Mesothelial cell of epicardium (in vitro differentiated cells): ENCODE data around the gene CDH26. TPM values are rescaled to one million over a fixed set of nuclear protein-coding genes. Genes with fewer than 3 reads are reported as not detected.
"Not testable (repeated sequence)": the region's sequence is repeated elsewhere in the genome, so short reads cannot be mapped to it uniquely, and the experiment has no call there.

Experiments used
- DNase-seq, 2 experiments: peaks; one replicate each; pipeline ENCODE4 v3.0.0; 2021; ENCODE audit warnings: low spot score in 2 of 2; ENCODE audit not compliant: unreplicated experiment in 2 of 2
- H3K27ac Mint-ChIP-seq: 2 replicates; pipeline ENCODE4 v1.8.0; 2021; ENCODE audit warnings: mixed read lengths
- H3K27me3 Mint-ChIP-seq: 2 replicates; pipeline ENCODE4 v1.8.0; 2021; ENCODE audit warnings: low read depth, mixed read lengths
- H3K36me3 Mint-ChIP-seq: 2 replicates; pipeline ENCODE4 v1.8.0; 2021; ENCODE audit warnings: mixed read lengths
- H3K4me1 Mint-ChIP-seq: 2 replicates; pipeline ENCODE4 v1.8.0; 2021; ENCODE audit warnings: mixed read lengths
- H3K4me3 Mint-ChIP-seq: 2 replicates; pipeline ENCODE4 v1.8.0; 2021; ENCODE audit warnings: mild to moderate bottlenecking, moderate library complexity, mixed read lengths
- H3K9me3 Mint-ChIP-seq: 2 replicates; pipeline ENCODE4 v1.8.0; 2021; ENCODE audit warnings: mixed read lengths
- total RNA-seq: library from RNA; stranded (reverse); gene quantifications from 3 replicates; pipeline ENCODE4 v1.2.1, GENCODE V29; 2021
- TF ChIP-seq, protein P1 (sequence below): fragments of 200-600 bp; sonication (generic); IDR thresholded peaks from one replicate; pipeline ENCODE4 v1.5.0; 2021; ENCODE audit warnings: antibody characterized with exemption; ENCODE audit not compliant: unreplicated experiment

The CDH26 gene
- total RNA-seq, 1 donor from 2014 or later = 0.49 TPM

DNA sequence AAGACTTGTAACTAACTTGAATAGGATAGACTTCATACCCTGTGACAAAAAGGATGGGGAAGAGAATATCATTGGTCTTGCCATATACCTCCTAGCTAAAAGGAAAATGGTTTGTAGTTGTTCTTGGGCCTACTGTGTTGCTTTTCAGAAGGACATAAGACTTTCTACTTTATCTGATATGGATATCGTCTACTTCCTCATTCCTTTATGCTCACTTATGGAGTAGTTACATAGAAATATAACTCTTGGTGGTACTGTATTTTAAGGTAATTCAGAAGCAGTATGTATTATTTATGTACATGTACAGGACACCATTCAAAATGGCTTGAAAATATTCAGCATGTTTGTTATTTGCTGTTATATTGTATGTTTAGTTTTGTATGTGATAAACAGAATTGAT lies 10.0 kb upstream of the CDH26 start:
- Mint-ChIP-seq H3K4me1 (peaks cover 63% of the 10 kb centered on the region), H3K27me3 (no peaks in the 10 kb centered on the region), H3K9me3 (no peaks in the 10 kb centered on the region), H3K36me3 (peaks cover 4% of the 10 kb centered on the region), H3K27ac (peak overlapping the region; percentile 21), H3K4me3 (no peak overlapping the region)
- TF ChIP-seq, protein P1, sequence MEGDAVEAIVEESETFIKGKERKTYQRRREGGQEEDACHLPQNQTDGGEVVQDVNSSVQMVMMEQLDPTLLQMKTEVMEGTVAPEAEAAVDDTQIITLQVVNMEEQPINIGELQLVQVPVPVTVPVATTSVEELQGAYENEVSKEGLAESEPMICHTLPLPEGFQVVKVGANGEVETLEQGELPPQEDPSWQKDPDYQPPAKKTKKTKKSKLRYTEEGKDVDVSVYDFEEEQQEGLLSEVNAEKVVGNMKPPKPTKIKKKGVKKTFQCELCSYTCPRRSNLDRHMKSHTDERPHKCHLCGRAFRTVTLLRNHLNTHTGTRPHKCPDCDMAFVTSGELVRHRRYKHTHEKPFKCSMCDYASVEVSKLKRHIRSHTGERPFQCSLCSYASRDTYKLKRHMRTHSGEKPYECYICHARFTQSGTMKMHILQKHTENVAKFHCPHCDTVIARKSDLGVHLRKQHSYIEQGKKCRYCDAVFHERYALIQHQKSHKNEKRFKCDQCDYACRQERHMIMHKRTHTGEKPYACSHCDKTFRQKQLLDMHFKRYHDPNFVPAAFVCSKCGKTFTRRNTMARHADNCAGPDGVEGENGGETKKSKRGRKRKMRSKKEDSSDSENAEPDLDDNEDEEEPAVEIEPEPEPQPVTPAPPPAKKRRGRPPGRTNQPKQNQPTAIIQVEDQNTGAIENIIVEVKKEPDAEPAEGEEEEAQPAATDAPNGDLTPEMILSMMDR = no peak
- DNase-seq = no peak

- DNase-seq = no peak
- Mint-ChIP-seq H3K4me1 (peaks cover 57% of the 10 kb centered on the region), H3K27me3 (no peaks in the 10 kb centered on the region), H3K27ac (peak overlapping the region; percentile 88), H3K4me3 (no peak overlapping the region), H3K36me3 (peaks cover 3% of the 10 kb centered on the region), H3K9me3 (no peaks in the 10 kb centered on the region)
- TF ChIP-seq, protein P1 = peak; percentile 57
Observed at GRCh38 chr20:59948828-59949720, 9.1 kb upstream of the CDH26 start.

DNA sequence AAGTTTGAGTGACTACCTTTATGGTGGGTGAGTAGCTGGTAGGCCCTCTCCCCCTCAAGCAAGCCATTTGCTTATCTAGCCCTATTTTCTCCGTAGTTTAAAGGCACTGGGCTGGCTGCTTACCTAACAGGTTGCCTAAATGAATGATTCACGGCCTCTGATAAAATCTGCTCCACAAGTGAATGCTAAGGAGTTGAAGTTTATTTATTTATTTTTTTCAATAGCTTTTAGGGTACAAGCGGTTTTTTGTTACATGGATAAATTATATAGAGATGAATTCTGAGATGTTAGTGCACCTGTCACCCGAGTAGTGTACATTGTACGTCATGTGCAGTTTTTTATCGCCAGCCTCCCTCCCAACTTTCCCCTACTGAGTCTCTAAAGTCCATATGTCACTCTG lies 8.3 kb upstream of the CDH26 start:
- H3K4me1 Mint-ChIP-seq = peaks cover 49% of the 10 kb centered on the region
- H3K27ac Mint-ChIP-seq = peak overlapping the region; percentile 64
- no peak for DNase-seq
- TF ChIP-seq, protein P1 = no peak
- no peaks in the 10 kb centered on the region for H3K27me3 Mint-ChIP-seq
- H3K4me3 Mint-ChIP-seq = no peak overlapping the region
- no peaks in the 10 kb centered on the region for H3K36me3 Mint-ChIP-seq
- no peaks in the 10 kb centered on the region for H3K9me3 Mint-ChIP-seq

DNA sequence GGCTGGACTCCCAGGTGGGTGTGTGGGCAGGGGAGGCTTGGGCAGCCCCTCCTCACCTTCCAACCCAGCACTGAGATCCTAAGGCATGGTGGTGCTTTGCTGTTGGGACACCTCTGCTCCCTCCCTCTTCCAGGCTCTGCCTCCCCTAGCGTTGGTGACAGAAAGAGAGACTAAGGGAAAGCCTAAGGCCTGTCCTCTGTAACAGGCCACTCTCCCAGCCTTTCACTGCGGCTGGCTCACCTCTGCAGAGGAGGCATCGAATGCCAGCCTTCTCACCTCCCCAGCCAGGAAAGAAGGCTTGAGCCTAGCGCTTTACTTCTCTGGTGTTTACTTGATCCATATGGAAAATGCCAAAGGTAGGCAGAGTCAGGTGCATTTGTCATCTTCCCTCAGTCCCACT lies 3.5 kb upstream of the CDH26 start:
- TF ChIP-seq, protein P1 = no peak
- DNase-seq = no peak
- Mint-ChIP-seq H3K36me3 (no peaks in the 10 kb centered on the region), H3K4me1 (peaks cover 6% of the 10 kb centered on the region), H3K27me3 (no peaks in the 10 kb centered on the region), H3K9me3 (no peaks in the 10 kb centered on the region), H3K4me3 (no peak overlapping the region), H3K27ac (no peak overlapping the region)

DNA sequence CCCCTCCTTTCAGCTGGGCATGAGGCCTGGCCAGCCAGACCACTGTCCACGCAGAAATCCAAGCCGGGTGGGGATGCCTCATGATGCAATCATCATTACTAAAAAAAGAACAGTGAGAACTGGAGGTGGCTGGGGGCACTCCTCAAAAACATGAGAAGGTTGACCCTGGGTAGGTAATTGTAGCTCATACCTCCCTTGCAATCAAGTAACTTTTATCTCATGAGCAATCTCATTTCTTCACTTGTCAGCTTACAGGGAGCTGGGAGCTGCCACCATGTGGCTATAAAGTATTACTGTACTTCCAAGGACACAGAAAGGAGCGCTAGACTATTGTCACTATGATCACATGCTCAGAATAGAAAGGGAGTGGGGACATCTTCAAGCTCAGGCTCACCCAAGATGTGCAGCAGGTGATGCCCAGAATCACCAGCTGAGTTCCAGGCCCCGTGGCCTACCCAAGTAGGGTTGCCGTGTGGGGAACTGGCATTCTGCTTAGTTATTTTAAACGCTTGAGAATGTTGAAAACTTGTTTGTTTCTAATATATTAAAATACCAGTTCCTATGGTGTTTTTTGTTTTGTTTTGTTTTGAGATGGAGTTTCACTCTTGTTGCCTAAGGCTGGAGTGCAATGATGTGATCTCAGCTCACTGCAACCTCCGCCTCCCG lies 3.0 kb upstream of the CDH26 start:
- TF ChIP-seq, protein P1 = no peak
- Mint-ChIP-seq H3K27ac (no peak overlapping the region), H3K36me3 (no peaks in the 10 kb centered on the region), H3K4me3 (no peak overlapping the region), H3K9me3 (no peaks in the 10 kb centered on the region), H3K27me3 (no peaks in the 10 kb centered on the region), H3K4me1 (peaks cover under 1% of the 10 kb centered on the region)
- no peak for DNase-seq

GRCh38 chr20:59957568-59957967 lies 655 bp upstream of the CDH26 start:
- DNase-seq, H3K27me3 Mint-ChIP-seq, H3K36me3 Mint-ChIP-seq, H3K9me3 Mint-ChIP-seq, H3K4me3 Mint-ChIP-seq, H3K27ac Mint-ChIP-seq: not testable (repeated sequence)
- H3K4me1 Mint-ChIP-seq = peaks cover 18% of the 10 kb centered on the region
